Activated effector memory CD4-positive, alpha-beta T cell treated with Interleukin-2 at 50 U/mL for 16 hours (primary cell): Measurements from ENCODE around the gene TMC4.
A peak's percentile ranks its signal among the peaks of the same experiment; 100 is the strongest.

Experiments
- DNase-seq: peaks from one replicate; pipeline ENCODE4 v3.0.0-alpha.2; 2020

The TMC4 gene

DNA sequence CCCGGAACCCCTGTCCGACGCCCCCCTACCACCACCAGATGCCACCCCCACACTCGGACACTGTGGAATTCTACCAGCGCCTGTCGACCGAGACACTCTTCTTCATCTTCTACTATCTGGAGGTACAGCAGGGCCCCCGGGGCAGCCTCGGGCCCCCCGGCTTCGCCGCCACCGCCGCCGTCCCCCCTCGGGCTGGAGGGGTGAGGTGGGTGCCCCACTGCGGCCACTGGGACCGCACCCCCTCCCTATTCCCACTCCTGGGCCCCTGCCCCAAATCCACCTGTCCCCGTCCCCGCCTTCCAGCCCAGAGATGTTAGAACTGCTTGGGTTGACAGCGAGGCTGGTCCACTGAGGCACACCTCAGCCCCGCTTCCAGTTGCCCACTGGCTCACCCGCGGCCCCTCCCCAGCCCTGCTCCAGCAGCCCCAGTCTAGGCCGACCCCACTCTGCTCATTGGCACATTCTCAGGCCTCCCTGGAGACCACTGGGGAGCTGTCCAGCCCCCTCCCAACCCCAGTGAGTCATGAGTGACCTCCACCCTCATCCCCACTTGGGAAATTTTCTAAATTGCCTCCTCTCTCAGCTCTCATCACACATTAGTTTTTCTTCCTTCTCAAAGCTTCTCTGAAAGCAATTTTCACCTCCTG, 20.0 kb downstream of the TMC4 start:
- no peak for DNase-seq

- DNase-seq: no peak
Measured at GRCh38 chr19:54152267-54152666, 20.7 kb downstream of the TMC4 start.

DNA sequence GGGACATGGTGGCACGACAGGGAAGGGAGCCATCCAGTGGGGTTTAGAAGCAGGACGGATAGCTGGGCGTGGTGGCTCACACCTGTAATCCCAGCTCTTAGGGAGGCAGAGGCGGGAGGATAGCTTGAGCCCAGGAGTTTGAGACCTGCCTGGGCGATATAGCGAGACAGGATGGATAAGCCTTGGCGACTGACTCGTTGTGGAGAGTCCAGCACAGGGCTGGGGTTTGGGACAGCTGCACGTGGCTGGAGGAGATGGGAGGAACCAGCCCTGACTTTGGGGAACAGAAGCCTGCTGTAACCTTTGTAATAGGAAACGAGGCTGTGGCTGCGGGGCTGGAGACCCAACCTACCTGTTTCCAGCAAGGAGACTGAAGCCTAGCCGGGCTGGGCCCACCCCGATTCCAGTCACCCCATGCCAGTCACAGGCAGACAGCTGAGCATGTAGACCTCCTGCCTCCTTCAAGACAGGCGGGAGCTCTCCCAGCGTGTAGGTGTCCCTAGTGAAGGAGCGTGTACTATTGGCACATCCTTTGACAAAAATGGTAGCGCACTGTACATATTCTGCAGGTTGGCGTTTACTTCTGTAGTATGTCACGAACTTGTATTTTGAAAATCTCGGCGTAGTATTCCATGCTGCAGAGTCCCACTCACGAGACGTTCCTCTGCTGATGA, 21.5 kb downstream of the TMC4 start:
- no peak for DNase-seq

GRCh38 chr19:54149021-54149812, 23.7 kb downstream of the TMC4 start:
- DNase-seq: no peak

GRCh38 chr19:54148158-54148557, 24.8 kb downstream of the TMC4 start:
- no peak for DNase-seq

DNA sequence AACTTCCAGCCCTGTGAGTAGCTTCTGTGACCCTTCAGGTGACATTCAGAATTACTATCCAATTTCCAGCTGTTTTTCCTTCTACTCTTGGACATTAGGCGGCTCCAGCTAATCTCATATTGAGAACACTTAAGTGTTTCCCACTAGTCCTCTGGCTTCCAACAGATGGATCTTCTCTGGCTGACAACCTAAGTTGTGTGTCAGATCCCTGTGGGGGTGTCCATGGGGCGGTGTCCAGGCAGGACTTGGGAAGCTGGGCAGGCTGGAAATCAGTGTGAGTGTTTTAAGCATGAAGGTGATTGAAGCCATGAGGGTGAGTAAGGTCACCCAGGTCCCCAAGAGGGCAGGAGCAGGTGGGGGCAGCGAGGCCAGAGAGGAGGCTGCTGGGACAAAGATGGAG, 25.3 kb downstream of the TMC4 start:
- DNase-seq: no peak

GRCh38 chr19:54145541-54146158, 27.3 kb downstream of the TMC4 start:
- DNase-seq: no peak

DNA sequence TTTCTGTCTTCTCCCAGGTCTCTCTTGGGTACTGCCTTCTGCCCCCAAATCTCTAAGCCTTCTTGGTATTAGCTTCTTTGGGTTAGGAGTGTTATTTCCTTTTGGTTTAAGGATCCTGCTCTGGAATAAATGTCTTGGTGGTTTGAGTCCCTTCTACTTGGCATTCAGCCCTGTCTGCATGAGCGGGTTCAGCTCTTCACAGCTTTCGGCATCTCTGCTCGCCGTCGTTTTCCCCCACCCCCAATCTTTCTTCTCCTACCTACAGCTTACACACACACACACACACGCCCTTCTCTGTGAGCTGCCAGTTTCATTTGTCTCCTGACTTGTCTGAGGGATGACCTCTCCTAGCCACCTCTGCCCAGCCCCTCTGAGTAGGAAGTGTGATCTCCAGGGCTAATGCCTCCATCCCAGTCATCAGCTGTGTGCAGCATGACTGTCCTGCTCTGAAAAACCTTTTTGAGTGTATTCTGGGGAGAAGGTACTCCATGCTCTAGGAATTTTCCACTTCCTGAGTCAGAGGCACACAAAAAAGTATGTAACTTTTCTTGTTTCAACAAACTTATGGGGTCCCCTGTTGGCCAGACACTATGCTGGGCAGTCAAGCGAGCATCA, 30.7 kb downstream of the TMC4 start:
- no peak for DNase-seq

GRCh38 chr19:54141356-54141755, 31.6 kb downstream of the TMC4 start:
- no peak for DNase-seq

DNA sequence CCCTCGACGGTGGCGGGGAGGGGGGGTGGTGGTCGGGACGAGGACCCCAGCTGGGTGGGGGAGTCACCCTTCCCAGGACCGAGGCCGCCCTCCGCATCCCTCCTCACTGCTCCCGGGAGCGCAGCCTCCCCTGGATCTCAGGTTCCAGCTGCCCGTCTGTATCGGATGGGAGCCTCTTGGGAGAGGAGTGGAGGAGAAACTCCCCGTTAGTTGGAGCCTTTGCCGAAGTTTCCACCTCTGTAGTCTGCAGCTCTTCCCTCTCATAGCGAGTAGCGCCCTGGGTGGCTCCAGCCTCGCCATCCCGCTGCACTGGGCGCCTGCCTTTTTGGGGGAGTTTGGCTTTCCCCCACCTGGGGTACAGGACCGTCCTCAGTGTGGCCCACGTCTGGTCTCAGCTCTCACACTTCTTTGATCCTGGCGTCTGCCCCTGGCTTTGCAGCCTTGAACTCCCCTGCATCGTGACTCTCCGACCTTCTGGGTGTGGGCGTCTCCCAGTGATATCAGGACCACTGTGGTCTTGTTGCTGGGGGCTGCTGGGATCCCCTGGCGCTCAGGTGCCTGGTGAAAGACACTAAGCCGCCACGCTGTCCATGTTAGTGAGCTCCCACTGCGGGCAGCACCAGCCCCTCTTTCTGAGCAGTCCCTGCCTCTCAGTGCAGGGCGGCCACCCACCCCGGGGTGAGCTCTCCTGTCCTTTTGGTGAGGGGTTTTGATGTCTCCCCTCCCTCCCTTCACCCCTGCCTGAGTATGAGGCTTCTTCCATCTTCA, 34.3 kb downstream of the TMC4 start:
- DNase-seq: no peak

DNA sequence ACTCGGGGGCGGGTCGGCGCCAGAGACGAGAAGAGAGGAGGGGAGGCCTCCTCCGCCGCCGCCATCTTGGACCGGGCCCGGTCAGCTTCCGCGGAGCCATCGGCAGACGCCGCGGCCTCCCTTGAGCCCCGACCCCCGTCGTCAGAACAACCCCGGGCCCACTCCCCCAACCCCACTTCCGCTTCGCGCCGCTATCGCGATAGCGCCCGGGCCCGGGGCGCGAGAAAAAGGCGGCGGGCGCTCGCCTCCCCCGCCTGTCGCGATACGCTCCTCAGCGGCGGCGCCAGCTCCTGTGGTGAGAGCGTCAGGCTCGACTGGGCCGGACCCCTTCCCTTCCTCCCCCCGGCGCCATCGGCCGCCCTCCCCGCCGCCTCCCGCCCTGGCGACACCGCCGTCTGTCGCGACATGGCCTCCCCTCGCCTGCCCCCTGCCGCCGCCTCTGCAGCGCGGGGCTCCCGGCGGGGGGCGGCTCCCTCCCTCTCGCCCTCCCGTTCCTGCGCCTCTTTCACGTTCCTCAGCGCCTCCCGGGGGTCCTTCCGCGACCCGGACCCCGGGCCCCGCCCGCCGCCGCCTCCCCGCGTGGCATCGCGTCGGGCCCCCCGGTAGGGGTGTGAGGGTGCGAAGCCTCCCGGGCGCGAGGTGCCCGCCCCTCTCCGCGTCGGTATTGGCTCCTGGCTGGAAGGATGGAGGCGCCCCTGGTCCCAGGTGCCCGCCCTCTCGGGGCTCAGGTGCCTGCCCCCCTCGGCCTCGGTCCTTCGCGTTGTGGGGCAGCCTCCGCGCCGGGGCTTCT, 35.1 kb downstream of the TMC4 start, which contains the start of gene CNOT3:
TSS of gene CNOT3 (plus strand) at position 64 of the 790 bp plus-strand sequence. CDS start 5,217 bp downstream, outside the sequence.
- DNase-seq: no peak

- peak; percentile 99 for DNase-seq
Measured at GRCh38 chr19:54136864-54137698, 35.9 kb downstream of the TMC4 start.

DNA sequence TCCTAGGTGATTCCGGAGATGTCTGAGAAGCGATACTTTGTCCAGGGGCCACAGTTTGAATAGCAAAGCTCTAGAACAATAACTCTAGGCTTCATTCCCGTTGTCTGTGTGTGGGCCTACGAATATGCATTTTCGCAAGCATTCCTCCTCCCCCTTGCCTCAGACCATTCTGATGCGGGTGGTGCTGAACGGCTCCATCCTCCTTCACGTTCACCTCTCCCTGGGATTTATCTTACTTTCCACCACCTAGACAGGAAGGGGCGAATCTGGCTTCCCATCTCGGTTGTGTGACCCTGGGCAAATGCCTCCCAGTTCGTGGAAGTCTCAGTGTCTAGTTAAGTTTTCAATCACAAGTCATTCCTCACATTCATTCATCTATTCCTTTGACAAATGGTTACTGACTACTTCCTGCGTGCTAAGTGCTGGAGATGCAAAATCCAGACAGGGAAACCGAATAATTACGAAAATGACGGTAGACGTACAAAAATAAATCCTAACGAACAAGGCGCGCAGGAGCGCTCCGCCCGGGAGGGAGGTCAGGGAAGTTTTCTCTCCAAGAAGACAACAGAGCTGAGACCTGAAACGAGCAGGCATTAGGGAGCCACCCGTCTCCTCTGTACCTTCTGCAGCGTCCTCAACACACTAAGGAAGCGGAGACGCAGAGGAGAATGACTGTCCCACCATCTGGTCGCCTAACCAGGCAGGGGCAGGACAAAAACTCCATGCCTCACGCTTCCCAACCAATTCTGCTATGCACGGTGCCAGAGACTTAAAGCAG, 36.7 kb downstream of the TMC4 start:
- no peak for DNase-seq

GRCh38 chr19:54133957-54134590, 38.9 kb downstream of the TMC4 start:
- no peak for DNase-seq

- DNase-seq: no peak
Measured at GRCh38 chr19:54133312-54133956, 39.5 kb downstream of the TMC4 start.

DNA sequence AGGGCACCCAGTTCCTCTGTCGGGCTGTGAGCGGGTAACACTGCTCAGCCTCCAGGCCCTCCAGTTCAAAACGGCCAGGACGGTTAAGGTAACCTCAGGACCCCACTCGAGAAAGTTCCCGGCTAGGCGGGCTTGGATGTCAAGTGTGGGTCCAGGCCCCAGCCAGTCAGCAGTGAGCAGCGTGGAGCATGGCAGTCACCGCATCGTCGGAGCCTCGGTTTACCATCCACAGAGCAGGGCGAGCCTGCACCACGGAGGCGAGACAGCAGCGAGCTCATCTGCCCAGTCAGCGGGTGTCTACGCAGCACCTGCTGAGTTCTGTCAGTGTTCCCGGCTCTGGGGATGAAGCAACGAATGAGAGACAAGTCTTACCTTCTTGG, 43.4 kb downstream of the TMC4 start:
- no peak for DNase-seq

- DNase-seq: no peak
Measured at GRCh38 chr19:54128796-54129616, 44.0 kb downstream of the TMC4 start.

DNA sequence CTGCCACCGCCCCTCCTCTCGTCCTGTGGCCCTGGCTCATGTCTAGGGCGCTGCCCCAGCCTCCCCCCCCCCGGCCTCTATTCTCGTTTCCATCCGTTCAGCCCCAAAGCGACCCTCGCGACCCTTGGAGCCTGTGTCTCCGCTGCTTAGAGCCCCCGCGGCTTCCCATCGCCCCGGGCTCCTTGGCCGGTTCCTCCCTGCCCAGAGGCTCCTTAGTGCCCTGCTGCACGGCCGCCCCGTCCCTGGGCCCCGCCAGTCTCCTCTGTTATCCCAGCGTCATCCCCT, 44.6 kb downstream of the TMC4 start:
- DNase-seq: no peak
